Activated T-cell treated with anti-CD3 and anti-CD28 coated beads for 1 hour (primary cell): ENCODE data around the gene TSPEAR.
"Not testable (repeated sequence)": the region's sequence is repeated elsewhere in the genome, so short reads cannot be mapped to it uniquely, and the experiment has no call there.

ENCODE experiments used
- DNase-seq: peaks from one replicate; pipeline ENCODE4 v3.0.0-alpha.2; 2020; ENCODE audit warnings: low read depth

Gene TSPEAR

GRCh38 chr21:44589094-44589493 lies 122.3 kb downstream of the TSPEAR start:
- DNase-seq: no peak

GRCh38 chr21:44585892-44586291 lies 125.5 kb downstream of the TSPEAR start:
- DNase-seq: no peak

GRCh38 chr21:44583800-44584147 lies 127.6 kb downstream of the TSPEAR start:
- DNase-seq: no peak

- no peak for DNase-seq
Measured at GRCh38 chr21:44583089-44583799, 128.1 kb downstream of the TSPEAR start.

- DNase-seq: no peak
Measured at GRCh38 chr21:44582055-44582454, 129.3 kb downstream of the TSPEAR start.

GRCh38 chr21:44581158-44581557 lies 130.2 kb downstream of the TSPEAR start:
- no peak for DNase-seq

- DNase-seq: not testable (repeated sequence)
Measured at GRCh38 chr21:44580231-44580821, 131.0 kb downstream of the TSPEAR start, which contains the start of gene KRTAP10-5. KRTAP10-5 (minus strand) TSS chr21:44580604; CDS start chr21:44580578, 26 bp downstream.

GRCh38 chr21:44579833-44580144 lies 131.6 kb downstream of the TSPEAR start:
- DNase-seq: no peak

GRCh38 chr21:44579056-44579832 lies 132.1 kb downstream of the TSPEAR start:
- DNase-seq: no peak

- DNase-seq: no peak
Measured at GRCh38 chr21:44578371-44579055, 132.9 kb downstream of the TSPEAR start.

- DNase-seq: no peak
Measured at GRCh38 chr21:44576025-44576420, 135.3 kb downstream of the TSPEAR start.

- DNase-seq: no peak
Measured at GRCh38 chr21:44575307-44576024, 135.9 kb downstream of the TSPEAR start.

- DNase-seq: no peak
Measured at GRCh38 chr21:44574457-44575306, 136.7 kb downstream of the TSPEAR start.

GRCh38 chr21:44573630-44574456 lies 137.5 kb downstream of the TSPEAR start, which contains the start of gene KRTAP10-4:
KRTAP10-4 (plus strand) TSS chr21:44573729; CDS start chr21:44573759, 30 bp downstream.
- not testable (repeated sequence) for DNase-seq

- no peak for DNase-seq
Measured at GRCh38 chr21:44572959-44573583, 138.3 kb downstream of the TSPEAR start.

- no peak for DNase-seq
Measured at GRCh38 chr21:44571844-44572782, 139.3 kb downstream of the TSPEAR start.

GRCh38 chr21:44571296-44571695 lies 140.1 kb downstream of the TSPEAR start:
- DNase-seq: no peak

- DNase-seq: no peak
Measured at GRCh38 chr21:44569861-44570517, 141.4 kb downstream of the TSPEAR start.
